NT2/D1 (cell line): ENCODE data around the gene ACSL6.

Source experiments
- SUZ12 ChIP-seq: IDR thresholded peaks from 2 replicates; pipeline ENCODE4 v1.6.1; 2011; ENCODE audit not compliant: insufficient read length, insufficient read depth; ENCODE audit errors: extremely low read depth
- YY1 ChIP-seq: IDR thresholded peaks from 2 replicates; pipeline ENCODE4 v1.6.1; 2011; ENCODE audit not compliant: insufficient read length, insufficient read depth
- ZNF274 ChIP-seq: IDR thresholded peaks from 2 replicates; pipeline ENCODE4 v1.6.1; 2011; ENCODE audit warnings: mild to moderate bottlenecking, low read depth, low read length

- TF ChIP-seq ZNF274: no peak
- TF ChIP-seq SUZ12: no peak
- no peak for TF ChIP-seq YY1
Measured at GRCh38 chr5:131953969-131954368, 57.5 kb downstream of the ACSL6 start.
